Tibial nerve (tissue), 4 donors: ENCODE results near the gene PRKCZ. TPM values are rescaled to one million over a fixed set of nuclear protein-coding genes. Genes with fewer than 3 reads are reported as not detected.

Experiments
- DNase-seq, 2 donors: peaks; one replicate each; pipeline ENCODE4 v3.0.0-alpha.2; 2019; ENCODE audit warnings: low spot score in 2 of 2
- H3K27ac ChIP-seq, 4 donors: fragments of 200-600 bp; sonication (generic) in 3 of 4; one replicate each; pipeline ENCODE4 v1.5.1; 2017 to 2019; ENCODE audit warnings: mild to moderate bottlenecking in 1 of 4
- H3K27me3 ChIP-seq, 2 donors: fragments of 200-600 bp; sonication (generic) in 1 of 2; one replicate each; pipeline versions ENCODE4 v1.5.1 to v1.6.0; 2017 to 2019
- H3K36me3 ChIP-seq, 3 donors: fragments of 200-600 bp; sonication (generic); one replicate each; pipeline ENCODE4 v1.5.1; 2018 to 2019
- H3K4me1 ChIP-seq, 4 donors: fragments of 200-600 bp; sonication (generic) in 3 of 4; one replicate each; pipeline ENCODE4 v1.5.1; 2017 to 2019
- H3K4me3 ChIP-seq, 4 donors: fragments of 200-600 bp; sonication (generic) in 3 of 4; one replicate each; pipeline ENCODE4 v1.5.1; 2017 to 2019; ENCODE audit warnings: mild to moderate bottlenecking in 1 of 4, moderate library complexity in 1 of 4
- H3K9me3 ChIP-seq, 4 donors: fragments of 200-600 bp; sonication (generic) in 3 of 4; one replicate each; pipeline ENCODE4 v1.5.1; 2017 to 2019
- EP300 ChIP-seq, 2 donors: sonication (generic); formaldehyde crosslinking; IDR thresholded peaks; one replicate each; pipeline ENCODE4 v1.6.1; 2017; ENCODE audit warnings: antibody characterized with exemption in 2 of 2, mild to moderate bottlenecking in 1 of 2
- POLR2A ChIP-seq, 2 donors: fragments of 450-650 bp; IDR thresholded peaks; one replicate each; pipeline ENCODE4 v1.6.1; 2017; ENCODE audit warnings: antibody characterized with exemption in 2 of 2, mild to moderate bottlenecking in 2 of 2, moderate library complexity in 2 of 2
- WGBS, 2 donors: methylation state at CpG; one replicate each; pipeline ENCODE4 v1.1.5; 2018; 5-methylcytosine and 5-hydroxymethylcytosine counted together
- total RNA-seq, 4 donors: library from RNA; depleted of rRNA; stranded (reverse); fragments of >200 nt; gene quantifications; one replicate each; pipeline ENCODE4 v1.1.0, GENCODE V29; 2016
- TF ChIP-seq, protein P1 (sequence below), 5 experiments: fragments of 200-600 bp in 3 of 5; fragments of 450-650 bp in 2 of 5; sonication (generic) in 3 of 5; IDR thresholded peaks; one replicate each; pipeline ENCODE4 v1.5.1; 2016 to 2019; ENCODE audit warnings: antibody characterized with exemption in 5 of 5, mild to moderate bottlenecking in 3 of 5, moderate library complexity in 2 of 5

The PRKCZ gene
- total RNA-seq, 4 donors from 2014 or later = 2.0 to 3.9 (median 2.8) TPM

DNA sequence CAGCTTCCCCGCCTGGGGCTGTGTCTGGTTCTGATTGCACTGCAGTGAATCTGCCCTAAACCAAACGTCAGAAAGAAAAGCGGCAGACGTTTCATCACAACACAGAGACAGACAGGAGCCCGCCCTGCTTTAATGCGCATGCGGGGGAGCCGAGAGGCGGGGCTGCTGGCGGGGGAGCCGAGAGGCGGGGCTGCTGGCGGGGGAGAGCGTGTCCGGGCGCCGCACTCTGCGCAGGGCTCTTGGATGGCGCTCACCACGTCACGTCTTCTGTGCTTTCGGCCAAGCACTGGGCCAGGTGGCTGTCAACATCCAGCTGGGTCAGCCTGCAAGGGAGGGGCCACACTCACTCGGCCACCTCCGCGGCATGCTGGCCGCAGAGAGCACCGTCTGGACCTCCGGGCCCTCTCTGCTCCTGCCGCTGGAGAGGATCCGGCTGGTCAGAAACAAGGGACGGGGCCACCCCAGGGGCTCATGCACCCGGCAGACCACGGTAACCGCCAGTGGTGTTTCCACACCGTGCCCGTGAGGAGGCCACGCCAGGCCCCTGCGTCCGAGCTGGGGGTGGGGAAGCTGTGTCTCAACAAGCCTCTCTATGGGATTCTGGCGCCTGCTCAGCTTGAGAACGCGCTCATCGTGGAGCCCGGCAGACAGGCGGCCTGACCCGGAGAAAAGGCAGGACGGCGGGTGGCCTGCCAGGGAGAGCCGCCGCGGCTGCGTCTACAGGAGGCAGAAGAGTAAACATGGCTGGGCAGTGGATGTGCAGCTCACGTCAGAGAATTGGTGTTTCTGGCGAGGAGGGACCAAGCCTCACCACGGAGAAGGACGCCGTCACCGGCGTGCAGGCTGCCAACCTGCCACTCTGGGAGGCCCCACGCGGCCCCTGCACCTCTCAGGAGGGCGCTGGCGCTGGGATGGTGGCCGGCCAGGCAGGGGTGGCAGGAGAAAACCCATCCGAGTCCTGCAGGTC lies 139.5 kb downstream of the PRKCZ start:
- Histone ChIP-seq H3K27ac (peak overlapping the region; percentile 84 to 99 (median 90)), H3K9me3 (no peaks in the 10 kb centered on the region), H3K27me3 (no peaks in the 10 kb centered on the region), H3K4me3 (peak overlapping the region; percentile 42 to 66 (median 48)), H3K36me3 (peaks cover 0 to 21% (median 4%) of the 10 kb centered on the region in 3 donors), H3K4me1 (peaks cover 0 to 52% (median 36%) of the 10 kb centered on the region in 4 donors)
- peak; percentile 89 to 92 for DNase-seq
- 15 to 17% methylated on average over 46 to 52 of the region's 65 CpGs for WGBS, 2 donors
- TF ChIP-seq POLR2A (IDR thresholded peaks at IDR 0.05) (peak; percentile 51 to 84), EP300 (IDR thresholded peaks at IDR 0.05) (peak; percentile 94 to 99)
- TF ChIP-seq, protein P1, sequence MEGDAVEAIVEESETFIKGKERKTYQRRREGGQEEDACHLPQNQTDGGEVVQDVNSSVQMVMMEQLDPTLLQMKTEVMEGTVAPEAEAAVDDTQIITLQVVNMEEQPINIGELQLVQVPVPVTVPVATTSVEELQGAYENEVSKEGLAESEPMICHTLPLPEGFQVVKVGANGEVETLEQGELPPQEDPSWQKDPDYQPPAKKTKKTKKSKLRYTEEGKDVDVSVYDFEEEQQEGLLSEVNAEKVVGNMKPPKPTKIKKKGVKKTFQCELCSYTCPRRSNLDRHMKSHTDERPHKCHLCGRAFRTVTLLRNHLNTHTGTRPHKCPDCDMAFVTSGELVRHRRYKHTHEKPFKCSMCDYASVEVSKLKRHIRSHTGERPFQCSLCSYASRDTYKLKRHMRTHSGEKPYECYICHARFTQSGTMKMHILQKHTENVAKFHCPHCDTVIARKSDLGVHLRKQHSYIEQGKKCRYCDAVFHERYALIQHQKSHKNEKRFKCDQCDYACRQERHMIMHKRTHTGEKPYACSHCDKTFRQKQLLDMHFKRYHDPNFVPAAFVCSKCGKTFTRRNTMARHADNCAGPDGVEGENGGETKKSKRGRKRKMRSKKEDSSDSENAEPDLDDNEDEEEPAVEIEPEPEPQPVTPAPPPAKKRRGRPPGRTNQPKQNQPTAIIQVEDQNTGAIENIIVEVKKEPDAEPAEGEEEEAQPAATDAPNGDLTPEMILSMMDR (IDR thresholded peaks at IDR 0.05) = peak in 2 of 5 experiments; percentile 24 to 29

DNA sequence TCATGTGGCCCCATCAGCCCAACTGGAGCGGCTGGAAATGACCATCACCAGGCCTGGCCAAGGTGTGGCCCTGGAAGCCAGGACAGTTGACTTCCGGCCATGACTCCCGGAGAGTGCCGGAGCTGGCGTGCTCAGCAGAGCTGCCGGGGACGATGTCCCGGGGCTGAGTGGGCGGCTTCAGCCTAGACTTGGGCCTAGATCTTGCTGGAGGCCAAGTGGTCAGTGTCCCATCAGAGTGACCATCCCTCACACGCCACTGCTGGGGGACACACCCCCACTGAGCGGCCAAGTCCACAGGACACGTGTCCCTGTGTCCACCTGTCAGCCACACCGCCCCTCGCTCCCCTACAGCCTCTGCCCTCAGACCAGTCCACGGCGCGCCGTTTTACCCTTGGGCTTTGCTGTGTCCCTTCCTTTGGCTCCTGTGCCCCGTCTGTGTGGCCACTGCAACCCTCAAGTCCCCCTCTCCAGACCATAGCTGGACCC lies 140.3 kb downstream of the PRKCZ start:
- H3K4me1 ChIP-seq = peaks cover 0 to 58% (median 40%) of the 10 kb centered on the region in 4 donors
- H3K27me3 ChIP-seq = no peaks in the 10 kb centered on the region
- H3K4me3 ChIP-seq = peak overlapping the region; percentile 42 to 66 (median 48)
- DNase-seq = no peak
- H3K27ac ChIP-seq = peak overlapping the region; percentile 84 to 99 (median 90)
- WGBS, 2 donors = 80 to 90% methylated on average over 9 to 13 of the region's 19 CpGs
- H3K9me3 ChIP-seq = no peaks in the 10 kb centered on the region
- TF ChIP-seq, protein P1 (IDR thresholded peaks at IDR 0.05) = no peak
- TF ChIP-seq POLR2A (IDR thresholded peaks at IDR 0.05) (no peak), EP300 (IDR thresholded peaks at IDR 0.05) (no peak)
- peaks cover 0 to 13% (median 0%) of the 10 kb centered on the region in 3 donors for H3K36me3 ChIP-seq

DNA sequence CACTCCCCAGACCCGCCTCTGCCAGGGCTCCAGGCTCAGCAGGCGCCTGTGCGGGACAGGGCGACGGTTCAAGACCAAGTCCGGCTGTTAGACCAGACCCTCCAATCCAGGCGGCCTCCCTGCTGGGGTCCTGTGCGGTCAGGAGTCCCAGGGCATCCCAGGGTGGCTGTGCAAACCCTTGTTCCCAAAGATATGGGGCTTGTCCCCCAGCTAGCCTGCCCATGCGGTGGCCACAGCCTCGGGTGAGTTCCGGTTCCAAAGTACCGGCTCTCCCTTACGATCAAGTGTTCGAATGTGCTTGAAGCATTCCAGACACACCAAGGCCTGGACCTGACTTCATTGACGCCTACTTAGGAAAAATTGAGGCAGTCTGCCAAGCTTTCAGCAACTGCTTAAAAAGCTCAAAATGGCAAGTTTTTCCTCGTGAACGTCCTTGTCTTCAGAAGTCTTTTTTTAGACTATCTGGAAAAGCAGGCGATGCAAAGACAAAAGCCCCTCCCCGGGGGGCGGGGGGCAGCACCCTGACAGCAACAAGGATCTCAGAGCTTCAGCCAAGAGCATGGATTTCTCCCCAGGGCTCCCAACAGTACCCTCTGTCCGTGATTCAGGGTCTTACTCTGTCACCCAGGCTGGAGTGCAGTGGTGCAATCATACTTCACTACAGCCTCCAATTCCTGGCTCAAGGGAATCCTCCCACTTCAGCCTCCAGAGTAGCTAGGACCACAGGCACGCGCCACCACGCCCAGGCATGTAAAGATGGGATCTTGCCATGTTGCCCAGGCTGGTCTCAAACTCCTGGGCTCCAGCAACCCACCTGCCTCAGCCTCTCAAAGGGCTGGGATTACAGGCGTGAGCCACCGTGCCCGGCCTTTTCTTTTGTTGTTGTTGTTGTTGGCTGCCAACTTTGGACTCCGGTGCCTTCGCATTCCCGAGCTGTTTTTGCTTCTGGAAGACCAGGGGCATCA lies 142.1 kb downstream of the PRKCZ start:
- WGBS, 2 donors = 39 to 40% methylated on average over 27 of the region's 30 CpGs
- H3K9me3 ChIP-seq = no peaks in the 10 kb centered on the region
- H3K36me3 ChIP-seq = no peaks in the 10 kb centered on the region
- peaks cover 0 to 65% (median 46%) of the 10 kb centered on the region in 4 donors for H3K4me1 ChIP-seq
- TF ChIP-seq POLR2A (IDR thresholded peaks at IDR 0.05) (peak in 1 of 2 donors; percentile 37), EP300 (IDR thresholded peaks at IDR 0.05) (peak; percentile 40 to 67)
- TF ChIP-seq, protein P1 (IDR thresholded peaks at IDR 0.05) = no peak
- no peaks in the 10 kb centered on the region for H3K27me3 ChIP-seq
- H3K27ac ChIP-seq = peak overlapping the region; percentile 85 to 99 (median 91)
- peak in 1 of 2 donors; percentile 56 for DNase-seq
- no peak overlapping the region for H3K4me3 ChIP-seq

DNA sequence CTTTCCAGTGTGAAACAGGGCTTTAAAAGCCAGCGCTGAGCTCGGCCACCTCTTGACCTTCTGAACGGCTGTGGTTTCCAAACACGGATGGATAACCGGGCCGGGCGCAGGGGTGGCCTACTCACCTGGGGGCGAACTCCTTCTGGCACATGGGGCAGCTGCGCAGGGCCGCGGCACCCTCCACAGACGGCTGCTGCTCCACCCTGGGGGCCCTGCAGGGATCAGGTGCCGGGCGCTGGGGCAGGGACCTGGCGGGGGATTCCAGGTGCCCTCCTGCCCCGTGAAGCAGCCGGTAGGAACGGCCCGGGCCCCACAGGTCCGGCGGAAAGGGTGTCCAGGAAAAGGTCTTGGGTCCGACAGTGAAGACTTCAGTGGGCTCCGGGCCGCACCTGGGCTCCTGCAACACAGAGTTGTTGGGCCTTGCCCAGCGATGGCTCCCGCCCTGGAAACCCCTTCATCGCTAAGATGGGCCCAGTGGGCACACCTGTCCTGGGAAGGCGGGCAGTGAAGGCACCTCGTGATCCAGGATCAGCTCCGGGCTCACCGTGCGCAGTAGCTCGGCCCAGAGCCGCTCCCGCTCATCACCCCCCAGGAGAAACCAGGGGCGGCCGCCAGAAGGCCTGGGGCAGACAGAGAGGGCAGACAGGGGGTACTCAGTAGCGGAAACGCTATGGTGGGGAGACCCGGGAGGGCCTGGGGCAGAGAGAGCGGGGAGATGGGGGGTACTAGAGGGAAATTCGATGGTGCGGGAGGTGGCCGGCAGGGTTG lies 143.5 kb downstream of the PRKCZ start:
- Histone ChIP-seq H3K9me3 (no peaks in the 10 kb centered on the region), H3K27ac (peak overlapping the region; percentile 87 to 99 (median 91)), H3K27me3 (no peaks in the 10 kb centered on the region), H3K4me3 (peak overlapping the region; percentile 36 to 87 (median 54)), H3K4me1 (peaks cover 0 to 71% (median 49%) of the 10 kb centered on the region in 4 donors), H3K36me3 (no peaks in the 10 kb centered on the region)
- TF ChIP-seq, protein P1 (IDR thresholded peaks at IDR 0.05) = no peak
- no peak for TF ChIP-seq POLR2A (IDR thresholded peaks at IDR 0.05)
- no peak for TF ChIP-seq EP300 (IDR thresholded peaks at IDR 0.05)
- WGBS, 2 donors = 62 to 70% methylated on average over 36 to 43 of the region's 44 CpGs
- DNase-seq = no peak
